UCSD-AML1 (cell line): ENCODE measurements around the gene RIOK3.
A peak's percentile ranks its signal among the peaks of the same experiment; 100 is the strongest.
"Not testable (repeated sequence)": the region's sequence is repeated elsewhere in the genome, so short reads cannot be mapped to it uniquely, and the experiment has no call there.

Experiments used
- DNase-seq: peaks from one replicate; lab custom pipeline; 2025; ENCODE audit not compliant: unreplicated experiment; lab: John Stamatoyannopoulos, UW

RIOK3 gene

GRCh38 chr18:23495723-23496440 lies 42.8 kb downstream of the RIOK3 start:
- no peak for DNase-seq

GRCh38 chr18:23498117-23498516 lies 45.0 kb downstream of the RIOK3 start:
- DNase-seq: no peak

- DNase-seq: peak; percentile 49
Observed at GRCh38 chr18:23498877-23499276, 45.8 kb downstream of the RIOK3 start.

GRCh38 chr18:23499291-23499781 lies 46.2 kb downstream of the RIOK3 start:
- DNase-seq: no peak

- DNase-seq: no peak
Observed at GRCh38 chr18:23501626-23502025, 48.5 kb downstream of the RIOK3 start.

GRCh38 chr18:23502516-23503037 lies 49.5 kb downstream of the RIOK3 start:
- DNase-seq: no peak

- peak; percentile 98 for DNase-seq
Observed at GRCh38 chr18:23503038-23503962, 50.2 kb downstream of the RIOK3 start, which contains the start of gene RMC1. TSS of gene RMC1 (plus strand) at chr18:23503511. CDS start at chr18:23503619, 108 bp downstream.

GRCh38 chr18:23503963-23504344 lies 50.9 kb downstream of the RIOK3 start:
- DNase-seq: no peak

- DNase-seq: no peak
Observed at GRCh38 chr18:23504720-23505119, 51.6 kb downstream of the RIOK3 start.

GRCh38 chr18:23506393-23506792 lies 53.3 kb downstream of the RIOK3 start:
- DNase-seq: no peak

GRCh38 chr18:23510923-23511322 lies 57.8 kb downstream of the RIOK3 start:
- not testable (repeated sequence) for DNase-seq

- not testable (repeated sequence) for DNase-seq
Observed at GRCh38 chr18:23512216-23512615, 59.1 kb downstream of the RIOK3 start.

GRCh38 chr18:23512641-23513040 lies 59.6 kb downstream of the RIOK3 start:
- DNase-seq: no peak

- DNase-seq: peak; percentile 52
Observed at GRCh38 chr18:23515911-23516546, 62.9 kb downstream of the RIOK3 start.

GRCh38 chr18:23519734-23520133 lies 66.6 kb downstream of the RIOK3 start:
- no peak for DNase-seq

- no peak for DNase-seq
Observed at GRCh38 chr18:23521271-23521670, 68.2 kb downstream of the RIOK3 start.

- no peak for DNase-seq
Observed at GRCh38 chr18:23521907-23522306, 68.8 kb downstream of the RIOK3 start.

- no peak for DNase-seq
Observed at GRCh38 chr18:23523429-23524212, 70.5 kb downstream of the RIOK3 start.

GRCh38 chr18:23524213-23524707 lies 71.2 kb downstream of the RIOK3 start:
- DNase-seq: no peak

- no peak for DNase-seq
Observed at GRCh38 chr18:23526501-23527063, 73.5 kb downstream of the RIOK3 start.
